NK-92 (cell line): Measurements from ENCODE around the gene TMEM120A.

Experiments used
- DNase-seq: peaks from one replicate; lab custom pipeline; 2025; ENCODE audit not compliant: unreplicated experiment; lab: John Stamatoyannopoulos, UW

Gene TMEM120A

DNA sequence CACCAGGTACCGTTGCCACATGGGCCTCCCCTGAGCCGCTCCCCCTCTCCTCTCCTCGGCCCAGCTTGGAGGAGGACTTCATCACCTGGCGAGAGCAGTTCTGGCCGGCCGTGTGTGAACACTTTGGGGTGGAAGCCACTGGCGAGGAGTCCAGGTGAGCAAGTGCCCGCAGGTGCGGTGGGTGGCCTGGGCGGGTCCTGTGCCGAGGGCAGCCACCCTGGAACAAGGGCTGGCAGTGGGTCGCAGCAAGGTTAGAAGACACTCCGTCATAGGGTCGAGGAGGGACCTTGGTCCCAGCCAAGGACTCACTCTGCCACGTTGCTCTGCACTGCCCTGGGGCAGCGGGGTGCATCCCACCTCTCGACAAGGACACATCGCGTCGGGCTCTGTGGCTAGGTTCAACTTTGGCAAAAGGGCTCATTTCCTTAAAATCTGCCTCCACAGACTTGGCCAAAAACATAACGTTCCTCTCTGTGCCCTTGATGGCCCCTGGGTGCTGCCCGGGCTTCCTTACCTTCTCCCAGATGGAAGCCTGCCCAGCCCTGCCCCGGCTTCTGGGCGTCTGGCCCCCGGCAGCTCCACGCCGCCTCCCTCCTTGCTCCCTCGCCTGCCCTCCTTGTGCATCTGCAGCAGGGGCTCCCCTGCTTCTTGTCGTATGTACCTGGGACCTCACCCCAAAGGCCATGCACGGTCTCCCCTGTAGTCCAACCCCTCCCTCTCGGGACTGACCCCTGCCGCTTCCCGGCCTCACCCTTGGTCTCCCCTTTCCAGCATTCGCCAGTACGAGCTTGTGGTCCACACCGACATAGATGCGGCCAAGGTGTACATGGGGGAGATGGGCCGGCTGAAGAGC lies 12.7 kb downstream of the TMEM120A start:
- no peak for DNase-seq

DNA sequence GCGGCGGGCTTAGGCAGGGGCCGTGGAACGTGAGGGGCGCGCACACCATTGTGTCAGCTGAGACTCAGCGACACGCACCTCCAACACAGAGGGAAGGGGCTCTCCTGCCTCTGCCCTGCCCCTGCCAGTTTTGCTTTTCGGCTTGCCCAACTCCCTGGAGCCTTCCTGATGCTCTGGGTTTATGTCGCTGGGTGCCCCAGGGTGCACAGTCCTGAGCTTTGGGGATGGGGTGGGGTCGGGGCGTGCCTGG lies 13.3 kb downstream of the TMEM120A start:
- DNase-seq, result no peak

DNA sequence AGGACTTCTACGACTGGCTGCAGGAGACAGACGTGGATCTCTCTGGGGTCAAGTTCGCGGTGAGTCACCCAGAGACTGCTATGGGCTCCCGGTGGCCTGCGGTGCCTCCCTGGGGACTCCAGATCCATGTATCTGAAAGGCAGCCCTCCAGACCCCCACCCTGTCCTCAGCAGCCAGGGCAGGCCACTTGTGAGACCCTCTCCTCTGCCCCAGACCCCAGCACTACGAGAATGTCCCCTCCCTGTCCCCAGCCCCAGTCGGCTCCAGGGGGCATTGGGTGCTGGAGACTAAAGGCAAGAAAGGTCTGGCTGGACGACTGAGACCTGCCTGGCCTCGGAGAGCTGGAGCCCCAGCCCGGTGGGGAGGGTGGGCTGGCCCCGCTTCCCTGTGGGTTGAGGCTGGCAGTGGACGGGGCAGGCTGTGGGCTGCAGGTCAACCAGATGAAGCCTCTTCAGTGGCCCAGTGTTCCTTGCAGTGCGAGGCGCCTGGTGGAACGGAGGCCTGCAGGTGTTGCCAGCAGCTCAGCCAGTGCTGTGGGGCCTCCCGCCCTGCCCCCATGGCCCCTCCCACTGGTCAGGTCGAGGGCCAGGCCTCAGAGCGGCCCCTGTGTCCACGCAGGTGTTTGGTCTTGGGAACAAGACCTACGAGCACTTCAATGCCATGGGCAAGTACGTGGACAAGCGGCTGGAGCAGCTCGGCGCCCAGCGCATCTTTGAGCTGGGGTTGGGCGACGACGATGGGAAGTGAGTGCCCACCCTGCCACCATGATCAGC lies 13.8 kb downstream of the TMEM120A start:
- no peak for DNase-seq

DNA sequence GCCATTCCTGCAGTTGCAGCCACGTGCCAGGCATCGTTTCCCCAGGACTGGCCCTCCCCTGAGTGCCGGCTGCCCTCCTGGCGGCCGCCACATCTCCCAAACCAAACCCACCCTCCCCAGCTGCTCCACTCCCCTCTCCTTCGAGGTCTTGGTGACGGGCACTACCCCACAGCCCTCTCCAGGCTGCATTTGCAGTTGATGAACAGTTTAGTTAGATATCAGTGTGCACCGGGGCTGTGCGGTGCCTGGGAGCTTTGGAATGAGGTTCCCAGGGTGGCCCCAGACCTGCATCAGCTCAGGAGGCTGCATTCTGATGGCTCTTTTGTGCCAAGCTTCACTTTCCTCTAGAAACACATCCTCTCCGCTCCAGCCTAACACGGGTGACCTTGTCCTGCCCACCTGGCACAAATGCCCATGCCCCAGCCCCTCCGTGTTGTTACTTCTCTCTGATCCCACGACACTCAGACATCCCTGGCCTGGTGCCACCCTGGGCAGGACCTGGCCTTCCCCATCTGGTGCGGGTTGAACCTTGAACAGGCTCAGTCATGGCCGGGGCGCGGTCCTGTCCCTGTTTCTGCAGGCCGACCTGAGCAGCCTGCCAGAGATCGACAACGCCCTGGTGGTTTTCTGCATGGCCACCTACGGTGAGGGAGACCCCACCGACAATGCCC lies 14.5 kb downstream of the TMEM120A start:
- no peak for DNase-seq

DNA sequence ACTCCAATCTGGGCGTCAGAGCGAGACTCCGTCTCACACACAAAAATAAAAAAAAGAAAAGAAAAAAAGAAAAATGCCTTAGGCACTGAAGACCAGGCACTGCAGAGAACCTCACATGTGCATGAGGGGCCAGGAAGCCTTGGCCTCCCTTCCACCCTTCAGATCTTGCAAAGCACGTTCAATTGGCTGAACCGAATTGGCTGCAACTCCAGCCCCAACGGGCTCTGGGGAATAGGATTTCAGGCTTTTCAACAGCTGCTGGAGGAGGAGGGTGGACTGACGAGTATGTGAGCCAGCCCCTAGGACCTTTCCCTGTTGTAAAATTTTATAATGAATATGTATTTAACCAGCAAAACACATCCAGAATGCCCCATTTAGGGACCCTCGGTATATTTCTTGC lies 16.7 kb downstream of the TMEM120A start:
- DNase-seq, result no peak

DNA sequence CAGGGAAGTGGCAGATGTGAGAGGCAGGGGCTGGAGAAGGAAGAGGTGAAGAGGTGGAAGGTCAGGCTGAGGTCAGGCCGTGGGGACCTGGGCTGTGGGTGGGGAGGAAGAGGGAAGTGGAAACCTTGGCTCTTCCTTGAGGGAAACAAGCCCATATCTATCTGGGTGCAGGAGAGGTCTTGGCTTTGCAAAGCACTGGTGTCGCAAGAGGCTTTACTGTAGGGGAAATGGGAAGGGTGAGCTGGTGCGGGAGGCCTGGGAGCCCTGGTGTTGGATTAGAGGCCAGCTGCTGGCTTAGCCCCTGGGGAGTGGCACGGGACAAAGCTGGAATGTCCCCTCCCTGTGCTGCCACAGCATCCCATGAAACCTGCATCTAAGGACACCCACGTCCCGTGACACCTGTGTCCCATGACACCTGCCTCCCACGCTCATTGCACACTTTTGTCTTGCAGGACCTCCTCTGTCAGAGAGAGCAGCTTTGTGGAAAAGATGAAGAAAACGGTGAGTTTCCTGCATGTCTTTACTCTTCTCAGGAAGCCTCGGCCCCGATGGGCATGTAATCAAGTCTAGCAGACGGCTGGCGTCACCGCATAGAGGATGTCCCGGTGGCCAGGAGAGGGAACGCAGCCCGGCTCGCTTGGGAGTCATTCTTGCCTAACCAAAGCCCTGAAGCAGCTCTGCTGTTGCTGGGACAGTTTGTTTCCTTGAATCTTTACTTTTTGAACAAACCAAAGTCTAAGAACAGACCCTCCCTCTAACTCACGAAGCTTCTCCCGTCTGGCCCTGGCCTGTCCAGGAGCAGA lies 22.2 kb downstream of the TMEM120A start:
- no peak for DNase-seq

DNA sequence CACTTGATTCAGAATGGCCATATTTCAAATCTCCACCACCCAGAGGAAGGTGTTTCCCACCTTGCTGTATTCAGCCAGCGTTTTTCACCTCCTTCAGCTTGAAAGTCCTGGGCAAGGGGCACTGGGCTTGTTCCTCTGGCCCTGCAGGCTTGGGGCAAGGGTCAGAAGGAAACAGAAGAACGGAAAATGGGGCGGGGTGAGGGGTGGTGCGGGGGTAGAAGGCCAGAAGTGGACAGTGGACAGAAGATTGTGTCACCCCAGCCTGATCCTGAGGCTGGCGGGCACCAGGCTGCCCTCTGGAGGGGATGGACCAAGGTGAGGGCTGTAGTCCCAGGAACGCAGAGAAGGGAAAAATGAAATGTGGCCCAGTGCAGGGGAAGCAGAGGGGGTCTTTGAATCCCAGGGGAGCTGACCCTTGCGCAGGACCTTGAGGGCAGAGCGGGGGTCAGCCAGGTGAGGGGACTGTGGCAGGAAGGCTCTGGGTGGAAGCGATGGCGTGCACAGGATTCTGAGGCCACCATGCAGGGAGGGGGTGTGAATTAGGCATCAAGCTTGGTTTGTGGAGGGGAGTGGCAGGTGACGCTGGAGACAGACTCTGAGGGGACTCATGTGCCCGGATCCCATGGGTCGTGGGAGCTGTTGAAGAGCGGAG lies 23.0 kb downstream of the TMEM120A start:
- no peak for DNase-seq

DNA sequence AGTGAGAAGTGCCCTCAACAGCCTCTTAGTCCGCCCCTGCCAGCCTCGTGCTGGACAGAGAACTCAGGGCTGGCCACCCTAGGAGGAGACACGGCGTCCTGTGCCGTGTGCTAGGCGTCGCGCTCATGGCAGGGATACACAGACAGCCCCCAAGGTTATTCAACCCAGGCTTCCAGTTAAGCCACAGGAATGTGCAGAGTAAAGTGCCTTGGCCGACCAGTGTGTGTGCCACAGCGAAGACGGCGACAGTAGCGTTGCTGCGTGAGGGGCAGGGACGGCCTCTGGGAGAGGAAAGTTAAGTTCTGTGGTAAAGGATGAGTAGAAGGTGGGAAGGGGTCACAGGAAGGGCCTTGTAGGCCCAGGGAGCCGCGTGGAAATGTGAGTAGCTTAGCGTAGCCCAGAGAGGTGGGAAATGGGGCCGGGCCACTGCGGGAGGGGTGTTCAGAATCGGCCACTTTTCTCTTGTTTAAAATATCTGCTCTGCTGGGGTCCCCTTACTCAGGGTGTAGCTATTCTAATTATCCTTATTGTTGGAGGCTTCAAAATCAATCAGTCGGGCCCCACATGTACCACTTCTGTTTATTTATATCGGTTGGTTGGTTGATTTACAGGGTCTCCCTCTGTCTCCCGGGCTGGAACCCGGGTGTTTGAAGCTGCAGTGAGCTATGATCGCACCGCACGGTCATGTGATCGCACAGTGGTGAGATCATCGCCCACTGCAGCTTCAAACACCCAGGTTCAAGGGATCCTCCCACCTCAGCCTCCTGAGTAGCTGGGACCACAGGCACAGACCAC lies 24.5 kb downstream of the TMEM120A start:
- no peak for DNase-seq

DNA sequence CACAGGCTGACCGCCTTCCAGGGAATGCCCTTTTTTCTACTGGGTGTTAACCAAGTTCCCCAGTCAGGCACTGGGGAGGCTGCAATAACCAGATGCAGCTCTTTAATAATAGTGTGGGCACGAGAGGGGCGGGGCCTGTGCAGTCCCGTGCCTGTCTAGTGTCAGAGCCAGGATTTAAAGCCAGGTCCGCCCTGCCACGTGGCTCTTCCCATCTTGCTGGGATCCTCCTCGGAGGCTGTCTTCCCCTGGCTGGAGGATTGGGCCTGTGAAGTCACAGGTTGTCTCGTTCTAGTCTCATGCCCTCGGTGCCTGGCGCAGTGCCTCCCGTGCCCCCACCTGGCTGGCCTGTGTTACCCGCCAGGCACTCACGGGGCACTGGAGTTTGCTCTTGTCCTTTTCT lies 25.2 kb downstream of the TMEM120A start:
- DNase-seq, result no peak

DNA sequence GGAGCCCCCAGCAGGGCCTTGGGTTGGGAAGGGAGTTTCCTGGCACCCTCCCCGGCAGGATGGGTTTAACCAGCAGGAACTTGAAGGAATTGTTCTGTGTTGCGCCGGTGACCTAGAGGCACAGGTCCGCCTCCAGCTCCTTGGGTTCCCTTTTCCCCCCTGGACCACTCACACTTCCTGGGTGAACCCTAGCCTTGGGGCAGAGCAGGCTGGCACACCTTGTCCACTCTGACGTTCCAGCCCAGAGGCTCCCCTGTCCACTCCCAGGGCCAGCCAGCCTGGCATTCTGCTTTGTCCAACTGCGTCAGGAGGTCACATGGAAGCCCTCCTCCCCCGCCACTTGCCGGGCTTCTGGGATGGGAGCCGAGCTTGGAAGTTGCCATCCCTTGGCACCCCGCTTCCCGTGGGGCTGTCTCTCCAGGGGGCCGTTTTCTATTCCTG lies 25.8 kb downstream of the TMEM120A start:
- DNase-seq, result no peak

DNA sequence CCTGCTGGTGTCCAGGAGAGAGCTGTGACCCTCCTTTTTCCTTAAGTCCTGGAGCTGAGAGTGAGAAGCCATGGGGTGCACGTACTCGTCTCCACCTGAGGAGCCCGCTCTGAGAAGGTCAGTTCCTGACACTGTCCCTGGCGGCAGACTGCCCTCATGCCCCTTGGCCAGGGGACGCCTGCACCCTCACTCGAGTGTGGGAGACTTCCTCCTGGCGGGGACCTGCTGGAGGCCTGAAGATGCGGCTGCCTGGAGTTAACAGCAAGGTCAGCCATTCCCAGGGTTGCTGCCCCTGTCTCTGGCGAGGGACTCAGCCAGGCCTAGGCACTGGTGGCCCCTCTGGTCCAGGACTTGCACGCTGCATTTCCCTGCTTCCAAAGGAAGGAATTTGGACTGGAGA lies 26.4 kb downstream of the TMEM120A start:
- DNase-seq, result no peak

DNA sequence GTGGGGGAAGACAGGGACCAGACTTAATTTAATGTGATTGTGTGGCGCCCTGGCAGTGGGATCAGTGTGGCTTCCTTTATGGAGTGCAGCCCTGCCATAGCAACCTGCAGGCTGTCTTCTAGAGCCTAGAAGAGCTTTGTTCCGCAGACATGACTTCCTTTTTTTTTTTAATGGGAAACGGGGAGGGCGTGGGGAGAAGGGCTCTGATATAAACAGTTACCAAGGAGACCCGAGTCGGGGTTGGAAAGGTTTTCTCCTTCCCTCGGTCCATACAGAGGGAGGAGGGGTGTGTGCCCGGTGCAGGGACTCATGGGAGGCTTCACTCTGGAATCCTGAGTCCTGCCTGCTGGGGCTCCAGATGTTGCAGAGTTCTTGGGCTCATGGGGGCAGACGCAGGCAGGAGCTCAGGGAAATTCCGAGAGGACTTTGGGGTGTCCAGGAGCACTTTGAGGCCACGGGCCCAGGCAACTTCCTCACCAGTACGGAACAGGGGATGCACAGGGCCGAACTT lies 26.9 kb downstream of the TMEM120A start:
- DNase-seq, result no peak

DNA sequence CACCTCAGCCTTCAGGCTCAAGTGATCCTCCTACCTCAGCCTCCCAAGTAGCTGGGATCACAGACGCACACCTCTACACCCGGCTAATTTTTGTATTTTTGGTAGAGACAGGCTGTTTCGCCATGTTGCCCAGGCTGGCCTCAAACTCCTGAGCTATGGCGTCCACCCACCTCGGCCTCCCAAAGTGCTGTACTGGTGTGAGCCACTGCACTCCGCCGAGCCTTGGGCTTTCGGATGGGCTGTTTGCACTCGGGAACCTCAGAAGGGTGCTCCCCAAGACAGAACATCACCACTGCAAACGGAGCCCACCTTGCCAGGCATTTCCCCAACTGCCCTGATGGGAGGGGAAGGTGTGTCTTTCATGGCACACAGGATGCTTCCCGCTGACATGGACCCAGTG lies 27.3 kb downstream of the TMEM120A start:
- DNase-seq, result no peak

DNA sequence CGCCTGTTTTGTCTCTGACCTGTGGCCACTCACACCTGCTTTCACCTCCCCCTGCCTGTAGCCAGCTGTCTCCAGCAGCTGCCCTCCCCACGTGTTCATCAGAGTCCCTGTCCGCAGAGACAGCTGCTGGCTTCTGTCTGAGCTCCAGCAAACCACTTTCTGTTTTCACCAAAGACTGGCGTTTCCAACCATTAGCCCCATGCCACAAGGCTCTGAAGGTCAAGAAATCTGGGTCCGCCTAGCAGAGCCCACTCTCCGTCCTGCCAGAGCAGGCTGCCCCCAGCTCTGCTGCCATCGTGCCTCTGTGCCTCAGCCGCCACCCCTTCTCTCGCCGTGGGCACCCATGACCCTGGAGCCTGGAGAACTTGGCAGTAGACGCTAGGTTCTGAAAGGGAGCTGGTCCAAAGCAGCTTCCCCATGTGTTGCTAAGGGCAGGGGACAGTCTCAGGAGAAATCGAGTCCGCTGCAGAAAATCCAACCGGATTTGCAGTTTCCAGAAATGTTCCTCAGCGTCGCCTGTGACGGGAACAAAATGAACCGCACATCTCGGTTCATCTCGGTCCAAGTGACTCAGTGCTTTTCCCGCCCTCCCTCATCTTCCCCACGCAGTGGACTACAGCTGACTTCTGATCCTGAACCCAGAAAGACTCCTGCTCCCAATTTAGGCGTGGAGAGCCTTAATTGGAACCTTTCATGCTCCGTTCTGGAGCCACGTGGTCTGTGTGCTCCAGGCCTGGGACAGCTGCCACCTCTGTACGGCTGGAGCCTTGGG lies 28.0 kb downstream of the TMEM120A start:
- no peak for DNase-seq

DNA sequence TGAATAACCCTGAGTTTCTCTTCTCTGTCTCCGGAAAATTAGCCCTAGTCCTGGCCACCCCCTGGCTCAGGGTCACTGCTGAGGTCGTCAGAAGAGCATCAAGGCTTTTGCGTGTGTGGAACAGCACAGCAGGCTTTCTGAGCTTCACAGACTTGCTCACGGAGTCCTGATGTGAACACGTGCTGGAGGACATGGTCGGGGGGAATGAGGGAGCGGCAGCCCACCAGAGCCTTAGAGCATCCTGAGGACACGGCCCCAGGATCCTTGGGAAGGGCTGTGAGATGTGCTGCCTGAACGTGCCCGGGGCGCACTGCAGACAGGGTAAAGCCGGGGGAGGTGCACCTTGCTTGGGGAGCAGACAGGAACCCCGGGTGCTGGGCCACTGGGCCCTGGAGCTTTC lies 28.8 kb downstream of the TMEM120A start:
- no peak for DNase-seq

DNA sequence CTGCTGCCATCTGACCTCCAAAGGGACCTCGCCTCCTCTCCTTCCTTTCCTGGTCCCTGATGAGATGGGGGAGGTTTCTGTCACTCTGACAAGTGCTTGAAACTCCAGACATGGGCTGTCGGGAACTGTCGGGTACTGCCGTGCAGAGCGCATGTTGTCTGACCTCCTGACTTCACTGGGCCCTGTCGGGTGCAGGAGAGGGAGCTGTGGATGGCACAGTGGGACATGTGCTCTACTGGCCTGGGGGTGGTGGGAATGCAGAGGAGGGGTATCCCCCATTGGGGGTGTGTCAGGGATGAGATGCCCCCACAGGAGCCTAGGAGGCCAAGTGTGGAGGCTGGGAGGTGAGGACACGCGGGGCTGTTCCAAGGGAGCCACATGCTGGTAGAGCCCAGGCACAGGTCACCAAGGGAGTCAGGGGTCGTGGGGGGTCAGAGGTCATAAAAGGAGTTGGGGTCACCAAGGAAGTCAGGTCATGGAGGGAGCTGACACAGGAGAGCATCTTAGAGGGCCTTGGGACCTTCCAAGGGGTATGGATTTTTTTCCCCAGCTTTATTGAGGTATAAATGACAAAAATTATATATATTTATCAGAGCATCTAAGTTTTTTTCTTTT lies 30.9 kb downstream of the TMEM120A start:
- no peak for DNase-seq

DNA sequence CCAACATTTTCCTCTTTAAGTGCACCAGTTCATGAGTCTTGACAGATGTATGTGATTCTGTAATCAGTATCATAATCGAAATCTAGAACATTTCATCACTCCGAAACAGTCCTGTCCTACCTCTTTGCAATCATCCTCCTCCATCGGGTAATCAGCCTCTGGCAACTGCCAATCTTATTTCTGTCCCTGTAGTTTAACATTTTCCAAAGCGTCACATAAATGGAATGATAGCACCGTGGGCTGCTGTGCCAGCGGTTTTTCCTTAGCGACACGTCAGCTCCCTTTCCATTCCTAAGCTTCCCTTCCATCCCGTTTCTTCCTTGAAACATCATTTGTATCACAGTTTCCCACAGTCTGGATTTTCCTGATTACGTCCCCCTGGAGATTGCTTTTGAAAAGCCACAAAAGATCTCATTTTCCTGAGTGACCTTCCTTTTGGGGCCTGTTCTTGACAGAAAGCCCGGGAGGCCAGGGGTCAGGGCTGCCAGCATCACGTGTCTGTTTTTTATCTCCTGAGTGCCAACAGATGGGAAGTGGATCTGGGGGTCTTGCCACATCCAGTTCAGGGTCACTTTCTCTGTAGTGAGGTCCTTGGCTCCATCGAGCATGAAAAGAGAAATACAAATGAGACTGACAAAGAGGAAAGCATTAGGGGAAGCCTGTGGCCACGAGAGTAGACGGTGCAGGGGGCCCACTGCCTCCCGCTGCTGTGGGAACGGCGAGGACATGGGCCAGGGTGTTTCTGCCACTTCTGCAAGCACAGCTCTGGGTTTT lies 31.6 kb downstream of the TMEM120A start:
- no peak for DNase-seq

DNA sequence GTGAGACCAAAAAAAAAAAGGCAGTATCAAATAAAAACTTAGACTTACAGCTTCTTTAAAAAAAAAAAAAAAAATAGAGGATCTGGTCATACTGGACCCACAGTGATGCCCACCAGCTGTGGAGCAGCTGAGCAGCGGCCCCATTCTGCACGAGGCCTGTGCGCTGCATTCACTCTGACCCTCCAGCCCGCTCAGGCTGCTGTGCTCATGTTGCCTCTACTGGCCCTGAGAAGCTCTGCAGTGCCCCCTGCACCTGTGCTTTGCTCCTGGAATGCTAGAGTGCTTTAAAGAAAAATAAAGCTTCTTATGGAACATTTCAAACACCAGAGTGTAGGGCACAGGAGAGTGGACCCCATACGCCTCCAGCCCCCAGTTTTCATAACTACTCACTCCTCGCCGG lies 33.2 kb downstream of the TMEM120A start:
- no peak for DNase-seq
